Measurements from ENCODE around the gene POLR3GL.

DNA sequence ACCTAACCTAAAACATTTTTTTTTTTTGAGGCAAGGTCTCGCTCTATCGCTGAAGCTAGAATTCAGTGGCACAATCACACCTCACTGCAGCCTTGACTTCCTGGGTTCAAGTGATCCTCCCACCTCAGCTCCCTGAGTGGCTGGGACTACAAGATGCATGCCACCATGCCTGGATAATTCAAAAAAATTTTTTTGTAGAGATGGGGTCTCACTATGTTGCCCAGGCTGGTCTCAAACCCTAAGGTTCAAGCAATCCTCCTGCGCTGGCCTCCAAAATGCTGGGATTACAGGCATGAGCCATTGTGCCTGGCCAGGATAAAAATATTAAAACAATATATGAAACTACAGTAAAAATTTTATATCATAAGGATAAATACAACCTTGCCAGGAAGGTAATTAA lies 11.6 kb upstream of the POLR3GL start:
- TF ChIP-seq EZH2 (IDR thresholded peaks at IDR 0.05) (no peak), POLR2AphosphoS5 (IDR thresholded peaks at IDR 0.05; ENCODE audit: borderline replicate concordance, low read depth, low read length) (no peak)

All from SK-N-MC (cell line).